ENCODE measurements around the gene ADAMTS16.

DNA sequence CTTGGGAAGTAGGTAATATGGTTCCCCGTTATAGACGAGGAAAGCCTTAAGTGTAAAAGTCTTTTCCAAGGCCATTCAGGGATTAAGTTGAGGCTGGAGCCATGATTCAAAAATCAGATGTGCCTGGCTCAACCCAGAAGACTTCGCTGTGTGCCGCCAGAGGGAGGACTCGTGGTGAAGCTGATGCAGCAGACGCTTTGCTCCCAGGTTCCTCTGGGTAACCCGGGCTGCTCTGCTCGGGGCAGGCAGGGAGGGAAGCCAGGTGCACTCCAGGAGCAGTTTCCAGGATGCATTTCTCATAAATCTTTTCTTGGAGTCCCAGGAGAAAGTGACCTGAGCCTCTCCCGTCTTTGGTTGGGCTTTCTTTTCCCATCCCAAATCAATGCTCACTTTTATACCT is 219.5 kb downstream of the ADAMTS16 start:
- no peak for TF ChIP-seq JUN (IDR thresholded peaks at IDR 0.05; ENCODE audit: borderline replicate concordance, insufficient read depth, insufficient read length, low read depth)
- TF ChIP-seq, protein P1, sequence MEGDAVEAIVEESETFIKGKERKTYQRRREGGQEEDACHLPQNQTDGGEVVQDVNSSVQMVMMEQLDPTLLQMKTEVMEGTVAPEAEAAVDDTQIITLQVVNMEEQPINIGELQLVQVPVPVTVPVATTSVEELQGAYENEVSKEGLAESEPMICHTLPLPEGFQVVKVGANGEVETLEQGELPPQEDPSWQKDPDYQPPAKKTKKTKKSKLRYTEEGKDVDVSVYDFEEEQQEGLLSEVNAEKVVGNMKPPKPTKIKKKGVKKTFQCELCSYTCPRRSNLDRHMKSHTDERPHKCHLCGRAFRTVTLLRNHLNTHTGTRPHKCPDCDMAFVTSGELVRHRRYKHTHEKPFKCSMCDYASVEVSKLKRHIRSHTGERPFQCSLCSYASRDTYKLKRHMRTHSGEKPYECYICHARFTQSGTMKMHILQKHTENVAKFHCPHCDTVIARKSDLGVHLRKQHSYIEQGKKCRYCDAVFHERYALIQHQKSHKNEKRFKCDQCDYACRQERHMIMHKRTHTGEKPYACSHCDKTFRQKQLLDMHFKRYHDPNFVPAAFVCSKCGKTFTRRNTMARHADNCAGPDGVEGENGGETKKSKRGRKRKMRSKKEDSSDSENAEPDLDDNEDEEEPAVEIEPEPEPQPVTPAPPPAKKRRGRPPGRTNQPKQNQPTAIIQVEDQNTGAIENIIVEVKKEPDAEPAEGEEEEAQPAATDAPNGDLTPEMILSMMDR (IDR thresholded peaks at IDR 0.05; ENCODE audit: extremely low read depth in 1 of 2, insufficient read depth in 1 of 2, low read depth in 1 of 2, low read length in 2 of 2) = no peak
- TF ChIP-seq POLR2AphosphoS5 (IDR thresholded peaks at IDR 0.05; ENCODE audit: insufficient read depth, low read depth, low read length) = no peak
- no peak for TF ChIP-seq EZH2 (IDR thresholded peaks at IDR 0.05; ENCODE audit: borderline replicate concordance, low read depth, low read length, severe bottlenecking)

Data from endothelial cell of umbilical vein (primary cell).